Osteoblast (primary cell): ENCODE data around the gene RNFT2. TPM values are rescaled to one million over a fixed set of nuclear protein-coding genes. Genes with fewer than 3 reads are reported as not detected.

ENCODE experiments used
- DNase-seq: peaks from one replicate; pipeline ENCODE4 v3.0.0; 2011; ENCODE audit warnings: low spot score, mixed read lengths; ENCODE audit not compliant: insufficient read length; ENCODE audit errors: missing footprints
- H2AFZ ChIP-seq: 2 replicates; pipeline ENCODE4 v1.6.0; 2011; ENCODE audit warnings: mild to moderate bottlenecking, low read length
- H3K27ac ChIP-seq: 2 replicates; pipeline ENCODE4 v1.5.1; 2011; ENCODE audit warnings: mild to moderate bottlenecking, low read depth, low read length, moderate library complexity
- H3K27me3 ChIP-seq: 2 replicates; pipeline ENCODE4 v1.6.0; 2012; ENCODE audit warnings: mild to moderate bottlenecking, control low read depth, inconsistent platforms, low read length, moderate library complexity; ENCODE audit not compliant: insufficient read depth
- H3K36me3 ChIP-seq: 2 replicates; pipeline ENCODE4 v1.5.1; 2011; ENCODE audit warnings: mild to moderate bottlenecking, low read length, control low read depth, moderate library complexity; ENCODE audit not compliant: insufficient read depth
- H3K4me1 ChIP-seq: 2 replicates; pipeline ENCODE4 v1.5.1; 2011; ENCODE audit warnings: mild to moderate bottlenecking, low read length, control low read depth, moderate library complexity; ENCODE audit not compliant: insufficient read depth
- H3K4me2 ChIP-seq: 2 replicates; pipeline ENCODE4 v1.6.0; 2011; ENCODE audit warnings: mild to moderate bottlenecking, low read length; ENCODE audit not compliant: insufficient read depth
- H3K4me3 ChIP-seq: fragments of 200-600 bp; sonication (generic); 3 replicates; pipeline ENCODE4 v1.5.1; 2012; ENCODE audit warnings: mild to moderate bottlenecking, low read length, inconsistent platforms; ENCODE audit not compliant: insufficient read depth
- H3K79me2 ChIP-seq: 2 replicates; pipeline ENCODE4 v1.6.0; 2012; ENCODE audit warnings: mild to moderate bottlenecking, low read length, control low read depth, inconsistent platforms; ENCODE audit not compliant: insufficient read depth
- H3K9me3 ChIP-seq: 2 replicates; pipeline ENCODE4 v1.5.1; 2011; ENCODE audit warnings: low read depth, low read length, control low read depth
- H4K20me1 ChIP-seq: 2 replicates; pipeline ENCODE4 v1.6.0; 2012; ENCODE audit warnings: mild to moderate bottlenecking, low read length, control low read depth; ENCODE audit not compliant: insufficient read depth
- total RNA-seq: library from RNA; depleted of rRNA; stranded (reverse); fragments of >200 nt; gene quantifications from 2 replicates; pipeline ENCODE4 v1.2.3, GENCODE V29; 2012
- TF ChIP-seq, protein P1 (sequence below): IDR thresholded peaks from 2 replicates; pipeline ENCODE4 v1.5.1; 2011; ENCODE audit warnings: mild to moderate bottlenecking, low read depth, low read length, moderate library complexity; ENCODE audit errors: extremely low read depth

The RNFT2 gene
- total RNA-seq, 1 donor, result 3.3 TPM

DNA sequence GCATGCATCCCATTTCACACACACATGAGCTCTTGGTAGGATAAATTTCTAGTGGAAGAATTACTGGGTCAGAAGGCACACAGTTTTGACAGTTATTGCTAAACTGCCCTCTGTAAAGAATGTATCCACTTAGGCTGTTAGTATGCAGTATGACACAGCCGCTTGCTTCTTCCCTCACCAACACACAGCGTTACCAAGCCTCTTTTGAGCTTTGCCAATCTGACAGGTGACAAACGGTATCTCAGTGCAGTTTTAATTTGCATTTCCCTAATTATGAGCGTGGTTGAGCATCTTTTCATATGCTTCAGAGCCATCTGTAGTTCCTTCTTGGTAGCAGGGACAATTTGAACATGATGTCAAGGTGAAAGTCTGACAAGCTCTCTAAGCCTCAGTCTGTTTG, 100.2 kb downstream of the RNFT2 start:
- no peaks in the 10 kb centered on the region for H3K79me2 ChIP-seq
- DNase-seq, result no peak
- H3K27ac ChIP-seq, result no peak overlapping the region
- no peaks in the 10 kb centered on the region for H3K36me3 ChIP-seq
- no peaks in the 10 kb centered on the region for H4K20me1 ChIP-seq
- no peak overlapping the region for H2AFZ ChIP-seq
- TF ChIP-seq, protein P1, sequence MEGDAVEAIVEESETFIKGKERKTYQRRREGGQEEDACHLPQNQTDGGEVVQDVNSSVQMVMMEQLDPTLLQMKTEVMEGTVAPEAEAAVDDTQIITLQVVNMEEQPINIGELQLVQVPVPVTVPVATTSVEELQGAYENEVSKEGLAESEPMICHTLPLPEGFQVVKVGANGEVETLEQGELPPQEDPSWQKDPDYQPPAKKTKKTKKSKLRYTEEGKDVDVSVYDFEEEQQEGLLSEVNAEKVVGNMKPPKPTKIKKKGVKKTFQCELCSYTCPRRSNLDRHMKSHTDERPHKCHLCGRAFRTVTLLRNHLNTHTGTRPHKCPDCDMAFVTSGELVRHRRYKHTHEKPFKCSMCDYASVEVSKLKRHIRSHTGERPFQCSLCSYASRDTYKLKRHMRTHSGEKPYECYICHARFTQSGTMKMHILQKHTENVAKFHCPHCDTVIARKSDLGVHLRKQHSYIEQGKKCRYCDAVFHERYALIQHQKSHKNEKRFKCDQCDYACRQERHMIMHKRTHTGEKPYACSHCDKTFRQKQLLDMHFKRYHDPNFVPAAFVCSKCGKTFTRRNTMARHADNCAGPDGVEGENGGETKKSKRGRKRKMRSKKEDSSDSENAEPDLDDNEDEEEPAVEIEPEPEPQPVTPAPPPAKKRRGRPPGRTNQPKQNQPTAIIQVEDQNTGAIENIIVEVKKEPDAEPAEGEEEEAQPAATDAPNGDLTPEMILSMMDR, result no peak
- H3K4me3 ChIP-seq, result no peak overlapping the region
- no peak overlapping the region for H3K4me2 ChIP-seq
- no peaks in the 10 kb centered on the region for H3K9me3 ChIP-seq
- H3K27me3 ChIP-seq, result no peaks in the 10 kb centered on the region
- H3K4me1 ChIP-seq, result no peaks in the 10 kb centered on the region

DNA sequence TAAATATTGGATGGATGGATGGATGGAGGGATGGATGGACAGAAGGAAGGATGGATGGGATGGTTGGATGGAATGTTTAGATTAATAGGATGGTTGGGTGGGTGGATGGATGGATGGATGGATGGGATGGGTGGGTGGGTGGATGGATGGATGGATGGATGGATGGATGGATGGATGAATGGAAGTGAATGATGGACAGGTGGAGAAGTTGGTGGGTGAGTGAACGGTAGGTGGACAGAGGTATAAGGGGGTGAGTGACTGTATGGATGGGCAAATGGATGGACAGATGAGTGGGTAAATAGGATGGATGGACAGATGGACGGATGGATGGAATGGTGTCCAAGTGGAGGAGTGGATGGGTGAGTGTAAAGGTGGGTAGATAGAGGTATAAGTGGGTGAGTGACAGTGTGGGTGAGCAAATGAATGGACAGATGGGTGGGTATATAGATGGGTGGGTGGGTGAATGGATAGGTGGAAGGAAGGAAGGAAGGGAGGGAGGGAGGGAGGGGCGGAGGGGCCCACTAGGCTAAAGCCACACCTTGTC, 101.2 kb downstream of the RNFT2 start:
- Histone ChIP-seq H3K4me2 (no peak overlapping the region), H3K27ac (no peak overlapping the region), H2AFZ (no peak overlapping the region), H3K79me2 (no peaks in the 10 kb centered on the region), H3K4me1 (no peaks in the 10 kb centered on the region), H3K36me3 (no peaks in the 10 kb centered on the region), H4K20me1 (no peaks in the 10 kb centered on the region), H3K4me3 (no peak overlapping the region), H3K9me3 (no peaks in the 10 kb centered on the region), H3K27me3 (no peaks in the 10 kb centered on the region)
- TF ChIP-seq, protein P1, result no peak
- no peak for DNase-seq

DNA sequence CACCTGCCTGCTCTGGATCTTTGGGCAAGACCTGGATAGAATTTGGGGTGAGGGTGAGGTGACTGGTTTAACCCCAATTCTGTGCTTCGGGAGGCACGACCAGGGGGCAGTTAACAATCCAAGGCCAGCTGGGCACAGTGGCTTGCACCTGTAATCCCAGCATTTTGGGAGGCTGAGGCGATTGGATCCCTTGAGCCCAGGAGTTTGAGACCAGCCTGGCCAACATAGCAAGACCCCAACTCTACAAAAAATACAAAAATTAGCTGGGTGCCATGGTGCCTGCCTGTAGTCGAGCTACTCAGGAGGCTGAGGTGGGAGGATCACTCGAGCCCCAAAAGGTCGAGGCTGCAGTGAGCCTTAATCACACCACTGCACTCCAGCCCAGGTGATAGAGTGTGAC, 105.0 kb downstream of the RNFT2 start:
- Histone ChIP-seq H3K27me3 (no peaks in the 10 kb centered on the region), H3K4me1 (no peaks in the 10 kb centered on the region), H3K79me2 (no peaks in the 10 kb centered on the region), H4K20me1 (no peaks in the 10 kb centered on the region), H3K4me3 (no peak overlapping the region), H2AFZ (no peak overlapping the region), H3K4me2 (no peak overlapping the region), H3K9me3 (no peaks in the 10 kb centered on the region), H3K27ac (no peak overlapping the region), H3K36me3 (no peaks in the 10 kb centered on the region)
- no peak for DNase-seq
- TF ChIP-seq, protein P1, result no peak

DNA sequence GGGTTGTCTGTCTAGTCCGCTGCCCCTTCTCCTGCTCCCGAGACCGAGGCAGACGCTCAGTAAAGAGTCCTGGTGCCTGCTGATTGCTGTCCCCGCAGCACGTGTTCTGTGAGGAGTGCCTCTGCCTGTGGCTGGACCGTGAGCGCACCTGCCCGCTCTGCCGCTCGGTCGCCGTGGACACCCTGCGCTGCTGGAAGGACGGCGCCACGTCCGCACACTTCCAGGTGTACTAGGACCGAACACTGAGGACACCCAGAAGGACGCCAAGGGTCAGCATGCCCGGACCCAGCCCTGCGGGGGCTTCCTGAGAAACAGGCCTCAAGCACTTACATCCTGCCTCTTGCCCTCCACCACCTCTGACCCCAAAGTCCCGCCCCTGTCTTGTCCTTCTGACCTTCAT, 111.1 kb downstream of the RNFT2 start:
- no peak for DNase-seq
- Histone ChIP-seq H3K79me2 (no peaks in the 10 kb centered on the region), H2AFZ (no peak overlapping the region), H3K27ac (no peak overlapping the region), H3K4me3 (no peak overlapping the region), H3K4me1 (no peaks in the 10 kb centered on the region), H3K4me2 (no peak overlapping the region), H3K27me3 (no peaks in the 10 kb centered on the region), H3K9me3 (no peaks in the 10 kb centered on the region), H3K36me3 (no peaks in the 10 kb centered on the region), H4K20me1 (no peaks in the 10 kb centered on the region)
- TF ChIP-seq, protein P1, result no peak
